Measurements from ENCODE around the gene CHST15. TPM values are rescaled to one million over a fixed set of nuclear protein-coding genes. Genes with fewer than 3 reads are reported as not detected.
A peak's percentile ranks its signal among the peaks of the same experiment; 100 is the strongest.

Gene CHST15
- total and polyA plus RNA-seq, 2 of the 8 experiments (the other 6 are each of a cell fraction or from before 2014, with no cell fraction given) = 8.8 to 9.1 TPM

- no peak overlapping the region for H3K23ac ChIP-seq (ENCODE audit: insufficient read length)
- H2BK120ac ChIP-seq (replicated peaks; ENCODE audit: low read depth, low read length) = no peak overlapping the region
- no peak overlapping the region for H3K4me2 ChIP-seq (ENCODE audit: insufficient read depth in 1 of 2, low read depth in 2 of 2, low read length in 2 of 2)
- H4K5ac ChIP-seq (ENCODE audit: insufficient read length, low read depth, low read length) = no peak overlapping the region
- H3K56ac ChIP-seq (replicated peaks; ENCODE audit: insufficient read length, low read depth, low read length) = no peak overlapping the region
- no peaks in the 10 kb centered on the region for H3K79me1 ChIP-seq (ENCODE audit: low read depth, low read length)
- no peak overlapping the region for H3K27ac ChIP-seq (ENCODE audit: low read depth, low read length)
- peaks cover 0 to 2% (median 0%) of the 10 kb centered on the region in 4 experiments; a peak in 2 of 7 replicates for H3K4me1 ChIP-seq (replicated peaks in 1 of 4; ENCODE audit: control insufficient read depth in 3 of 4, insufficient read depth in 4 of 4, low read length in 3 of 4)
- FAIRE-seq (no peak), DNase-seq (ENCODE audit: low read depth in 1 of 2, low spot score in 2 of 2) (no peak)
- H2AFZ ChIP-seq (ENCODE audit: low read length) = no peak overlapping the region
- TF ChIP-seq TBP (IDR thresholded peaks at IDR 0.05; ENCODE audit: low read depth, low read length) (no peak), SAP30 (IDR thresholded peaks at IDR 0.05; ENCODE audit: insufficient read depth, insufficient replicate concordance, low read length) (no peak)
- 0 out of 2 replicates have a peak overlapping the region, but pooled peaks have one; percentile 26 for H2BK20ac ChIP-seq (ENCODE audit: low read length)
- peak overlapping the region; percentile 46 for H4K91ac ChIP-seq (replicated peaks; ENCODE audit: insufficient read length, low read length)
- H2BK15ac ChIP-seq (ENCODE audit: low read length) = peak overlapping the region; percentile 37; the same call in 1 of the 2 replicates
- no peaks in the 10 kb centered on the region for H3K79me2 ChIP-seq (ENCODE audit: control insufficient read depth in 1 of 2, insufficient read depth in 2 of 2, low read length in 2 of 2)
- H3K36me3 ChIP-seq (ENCODE audit: control insufficient read depth in 2 of 4, insufficient read depth in 4 of 4, low read length in 3 of 4) = no peaks in the 10 kb centered on the region
- ChIA-PET CTCF (ENCODE audit: partially characterized antibody) (interaction anchor here (1.0 kb wide), 1 partner anchor 13 kb away, joined by 3 read pairs; no protein-coding TSS in a partner anchor), POLR2A (ENCODE audit: partially characterized antibody) (no interaction called here)
- peaks cover 0 to 2% (median 0%) of the 10 kb centered on the region in 4 experiments; a peak in 1 of 7 replicates for H3K27me3 ChIP-seq (replicated peaks in 1 of 4; ENCODE audit: control insufficient read depth in 3 of 4, extremely low read depth in 1 of 4, insufficient read depth in 3 of 4, low read length in 3 of 4)
- H3K23me2 ChIP-seq (ENCODE audit: low read depth, low read length) = peaks cover 10% of the 10 kb centered on the region; the same call in 1 of the 2 replicates
- H3K4me3 ChIP-seq (ENCODE audit: extremely low read depth in 1 of 4, insufficient read depth in 2 of 4, low read depth in 3 of 4, low read length in 4 of 4) = no peak overlapping the region
- H3K9ac ChIP-seq (replicated peaks in 1 of 4; ENCODE audit: extremely low read depth in 1 of 4, low read depth in 3 of 4, low read length in 3 of 4) = no peak overlapping the region
- peaks cover 0 to 9% of the 10 kb centered on the region in 2 experiments for H4K20me1 ChIP-seq (replicated peaks in 1 of 2; ENCODE audit: control insufficient read depth in 1 of 2, insufficient read depth in 2 of 2, low read length in 2 of 2)
- H2AK5ac ChIP-seq (ENCODE audit: low read depth, low read length) = no peak overlapping the region
- no peaks in the 10 kb centered on the region for H3K9me3 ChIP-seq (ENCODE audit: insufficient read depth in 2 of 2, low read depth in 1 of 2, low read length in 1 of 2)
- H4K8ac ChIP-seq (ENCODE audit: extremely low read depth, insufficient read depth, low read length) = no peak overlapping the region
- H2BK5ac ChIP-seq (ENCODE audit: low read depth, low read length) = 0 out of 2 replicates have a peak overlapping the region, but pooled peaks have one; percentile 69
- H3K4ac ChIP-seq (replicated peaks; ENCODE audit: insufficient read length, low read depth, low read length) = no peak overlapping the region
- WGBS, 2 experiments (ENCODE audit: extremely low coverage in 1 of 2, insufficient coverage in 1 of 2, insufficient read length in 1 of 2, insufficient replicate concordance in 2 of 2, low coverage in 1 of 2, low lambda C conversion rate in 2 of 2, missing lambda C conversion rate in 1 of 2) = 83% methylated on average over 4 of the region's 5 CpGs; no CpG with 5 or more reads in 1 of the 2 experiments
- no peak overlapping the region for H3K14ac ChIP-seq (ENCODE audit: insufficient read length)
- H3K18ac ChIP-seq (ENCODE audit: extremely low read depth, low read length) = no peak overlapping the region
- H2BK12ac ChIP-seq (ENCODE audit: low read depth, low read length) = peak overlapping the region; percentile 72; the same call in 1 of the 2 replicates
These were observed 36.1 kb upstream of the CHST15 start for GRCh38 chr10:124129471-124129870.
